Stimulated activated CD8-positive, alpha-beta memory T cell treated with anti-CD3 and anti-CD28 coated beads, Interleukin-12 subunit alpha, Interleukin-12 subunit beta, amount 100 ng/mL, for 24 hours (primary cell): Measurements from ENCODE around the gene DPH6.
"Not testable (repeated sequence)": the region's sequence is repeated elsewhere in the genome, so short reads cannot be mapped to it uniquely, and the experiment has no call there.

ENCODE experiments used
- DNase-seq: peaks from one replicate; pipeline ENCODE4 v3.0.0-alpha.2; 2020; ENCODE audit errors: extremely low read depth

Gene DPH6

GRCh38 chr15:35545824-35546510 lies at the start of gene DPH6:
DPH6 (minus strand) TSS chr15:35546165; CDS start chr15:35546141, 24 bp downstream.
- DNase-seq: peak; percentile 66

GRCh38 chr15:35595656-35596055 lies 49.7 kb upstream of the DPH6 start:
- no peak for DNase-seq

- DNase-seq: not testable (repeated sequence)
Measured at GRCh38 chr15:35591987-35592386, 46.0 kb upstream of the DPH6 start.

GRCh38 chr15:35583863-35584528 lies 38.0 kb upstream of the DPH6 start:
- DNase-seq: no peak

GRCh38 chr15:35580606-35581005 lies 34.6 kb upstream of the DPH6 start:
- no peak for DNase-seq

GRCh38 chr15:35567392-35567791 lies 21.4 kb upstream of the DPH6 start:
- no peak for DNase-seq

GRCh38 chr15:35566991-35567390 lies 21.0 kb upstream of the DPH6 start:
- no peak for DNase-seq

GRCh38 chr15:35565901-35566300 lies 19.9 kb upstream of the DPH6 start:
- DNase-seq: no peak

GRCh38 chr15:35562641-35563040 lies 16.7 kb upstream of the DPH6 start:
- no peak for DNase-seq

GRCh38 chr15:35561308-35561707 lies 15.3 kb upstream of the DPH6 start:
- no peak for DNase-seq

GRCh38 chr15:35560870-35561269 lies 14.9 kb upstream of the DPH6 start:
- no peak for DNase-seq

- DNase-seq: no peak
Measured at GRCh38 chr15:35560258-35560657, 14.3 kb upstream of the DPH6 start.

GRCh38 chr15:35559683-35560082 lies 13.7 kb upstream of the DPH6 start:
- DNase-seq: no peak

GRCh38 chr15:35557544-35557943 lies 11.6 kb upstream of the DPH6 start:
- no peak for DNase-seq

- DNase-seq: no peak
Measured at GRCh38 chr15:35557012-35557411, 11.0 kb upstream of the DPH6 start.

GRCh38 chr15:35555244-35555643 lies 9.3 kb upstream of the DPH6 start:
- no peak for DNase-seq

GRCh38 chr15:35550957-35551356 lies 5.0 kb upstream of the DPH6 start:
- DNase-seq: no peak

GRCh38 chr15:35549567-35549966 lies 3.6 kb upstream of the DPH6 start:
- no peak for DNase-seq

GRCh38 chr15:35548435-35548834 lies 2.5 kb upstream of the DPH6 start:
- no peak for DNase-seq

- no peak for DNase-seq
Measured at GRCh38 chr15:35547775-35548364, 1.9 kb upstream of the DPH6 start.

- no peak for DNase-seq
Measured at GRCh38 chr15:35546511-35547381, 781 bp upstream of the DPH6 start.

GRCh38 chr15:35545316-35545823 lies 595 bp downstream of the DPH6 start:
- no peak for DNase-seq
